ENCODE data around the gene E2F8. TPM values are rescaled to one million over a fixed set of nuclear protein-coding genes. Genes with fewer than 3 reads are reported as not detected.

Gene E2F8
- total RNA-seq, 3 donors from 2014 or later = 0.92 to 1.7 (median 1.4) TPM

GRCh38 chr11:19220903-19221724 lies 19.6 kb downstream of the E2F8 start:
- Mint-ChIP-seq H3K9me3 (no peaks in the 10 kb centered on the region), H3K36me3 (ENCODE audit: insufficient read depth) (no peaks in the 10 kb centered on the region), H3K4me3 (no peak overlapping the region), H3K27me3 (ENCODE audit: low read depth) (peaks cover under 1% of the 10 kb centered on the region), H3K4me1 (ENCODE audit: low read depth) (no peaks in the 10 kb centered on the region)
- ATAC-seq = no peak
- no peak for DNase-seq

GRCh38 chr11:19218786-19219460 lies 21.8 kb downstream of the E2F8 start:
- no peak overlapping the region for H3K4me3 Mint-ChIP-seq
- ATAC-seq (no peak), DNase-seq (no peak)
- H3K9me3 Mint-ChIP-seq = no peaks in the 10 kb centered on the region
- H3K36me3 Mint-ChIP-seq (ENCODE audit: insufficient read depth) = no peaks in the 10 kb centered on the region
- no peaks in the 10 kb centered on the region for H3K4me1 Mint-ChIP-seq (ENCODE audit: low read depth)
- peaks cover 9% of the 10 kb centered on the region for H3K27me3 Mint-ChIP-seq (ENCODE audit: low read depth)

DNA sequence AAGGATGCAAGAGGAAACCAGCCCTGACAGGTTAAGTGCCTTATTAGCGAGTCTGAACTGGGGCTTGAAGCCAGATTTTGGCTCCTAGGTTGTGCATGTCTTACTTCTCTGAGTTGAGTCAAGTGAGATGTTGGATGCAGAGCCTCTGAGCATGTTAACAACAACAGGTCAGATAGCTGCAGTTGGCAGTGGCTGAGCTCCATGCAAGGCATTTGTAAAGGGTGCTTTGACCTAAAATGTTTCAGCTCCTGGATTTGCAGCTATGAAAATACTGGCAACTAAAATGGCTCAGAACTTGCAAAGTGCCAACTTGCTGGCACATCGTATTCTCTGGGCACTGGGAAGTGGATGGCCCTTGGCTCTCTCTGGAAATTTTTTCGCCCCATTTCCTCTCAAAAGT lies 22.5 kb downstream of the E2F8 start:
- Mint-ChIP-seq H3K9me3 (no peaks in the 10 kb centered on the region), H3K4me1 (ENCODE audit: low read depth) (no peaks in the 10 kb centered on the region), H3K36me3 (ENCODE audit: insufficient read depth) (no peaks in the 10 kb centered on the region), H3K4me3 (no peak overlapping the region), H3K27me3 (ENCODE audit: low read depth) (peaks cover 9% of the 10 kb centered on the region)
- DNase-seq (no peak), ATAC-seq (no peak)

- no peaks in the 10 kb centered on the region for H3K9me3 Mint-ChIP-seq
These were observed 23.9 kb downstream of the E2F8 start for GRCh38 chr11:19216709-19217374.

GRCh38 chr11:19216021-19216420 lies 24.7 kb downstream of the E2F8 start:
- H3K4me3 Mint-ChIP-seq = no peak overlapping the region
- H3K9me3 Mint-ChIP-seq = no peaks in the 10 kb centered on the region
- no peaks in the 10 kb centered on the region for H3K36me3 Mint-ChIP-seq (ENCODE audit: insufficient read depth)
- no peaks in the 10 kb centered on the region for H3K4me1 Mint-ChIP-seq (ENCODE audit: low read depth)
- no peak for ATAC-seq
- no peak for DNase-seq
- H3K27me3 Mint-ChIP-seq (ENCODE audit: low read depth) = peaks cover 9% of the 10 kb centered on the region

More at GRCh38 chr11:19216709-19217374, 23.9 kb downstream of the E2F8 start:
- Mint-ChIP-seq H3K27me3 (ENCODE audit: low read depth) (peaks cover 9% of the 10 kb centered on the region), H3K4me3 (no peak overlapping the region), H3K4me1 (ENCODE audit: low read depth) (no peaks in the 10 kb centered on the region), H3K36me3 (ENCODE audit: insufficient read depth) (no peaks in the 10 kb centered on the region)
- ATAC-seq (no peak), DNase-seq (no peak)

GRCh38 chr11:19209617-19210370 lies 31.0 kb downstream of the E2F8 start:
- ATAC-seq = no peak
- Mint-ChIP-seq H3K27me3 (ENCODE audit: low read depth) (peaks cover 11% of the 10 kb centered on the region), H3K9me3 (no peaks in the 10 kb centered on the region), H3K36me3 (ENCODE audit: insufficient read depth) (no peaks in the 10 kb centered on the region), H3K4me1 (ENCODE audit: low read depth) (no peaks in the 10 kb centered on the region), H3K4me3 (no peak overlapping the region)
- no peak for DNase-seq

DNA sequence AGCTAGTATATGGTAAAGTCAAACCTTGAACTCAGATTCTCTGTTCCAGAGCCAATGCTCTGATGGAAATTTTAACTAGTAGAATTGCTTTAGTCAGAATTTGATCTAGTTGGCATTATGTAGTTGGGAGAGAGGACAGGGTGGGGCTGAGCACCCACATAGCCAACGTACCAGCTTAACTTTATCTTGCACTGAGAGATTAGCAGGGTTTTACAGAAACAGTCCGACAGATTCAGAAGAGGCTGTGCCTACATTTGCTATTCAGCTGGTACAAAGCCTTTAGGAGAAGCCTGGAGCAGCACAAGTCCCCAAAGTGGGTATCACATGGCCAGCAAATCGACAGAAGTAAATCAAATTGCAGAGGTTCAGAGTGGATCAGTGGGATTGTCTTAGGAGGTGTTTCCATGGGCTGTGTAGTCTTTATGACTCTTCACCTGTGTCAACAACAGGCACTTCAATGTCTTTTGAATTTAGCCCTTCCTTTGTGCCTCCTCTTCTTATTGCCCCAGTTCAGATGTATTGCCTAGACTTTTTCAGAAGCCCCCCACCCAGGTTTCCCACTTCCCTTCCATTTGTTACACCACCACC lies 31.7 kb downstream of the E2F8 start:
- H3K9me3 Mint-ChIP-seq = no peaks in the 10 kb centered on the region
- no peaks in the 10 kb centered on the region for H3K4me1 Mint-ChIP-seq (ENCODE audit: low read depth)
- no peak for DNase-seq
- peaks cover 7% of the 10 kb centered on the region for H3K27me3 Mint-ChIP-seq (ENCODE audit: low read depth)
- H3K4me3 Mint-ChIP-seq = no peak overlapping the region
- no peaks in the 10 kb centered on the region for H3K36me3 Mint-ChIP-seq (ENCODE audit: insufficient read depth)
- no peak for ATAC-seq

DNA sequence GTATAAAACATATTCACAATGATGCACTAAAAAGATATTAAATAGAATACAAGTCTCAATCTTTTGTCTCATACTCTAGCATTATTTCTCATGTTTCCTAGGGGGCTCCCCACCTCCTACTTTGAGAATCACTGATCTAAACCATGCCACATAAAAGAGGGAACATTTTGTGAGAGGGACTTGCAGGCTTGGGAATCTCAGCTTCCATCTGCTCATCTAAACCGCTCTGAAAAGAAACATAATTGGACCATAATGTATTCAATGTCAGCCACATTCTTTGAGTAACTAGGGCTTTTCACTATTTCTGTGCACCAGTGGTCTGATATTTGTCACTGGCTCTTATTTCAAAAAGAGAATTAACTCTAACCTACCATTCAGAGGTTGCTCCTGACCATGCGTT lies 32.6 kb downstream of the E2F8 start:
- Mint-ChIP-seq H3K36me3 (ENCODE audit: insufficient read depth) (no peaks in the 10 kb centered on the region), H3K9me3 (no peaks in the 10 kb centered on the region), H3K4me3 (no peak overlapping the region), H3K4me1 (ENCODE audit: low read depth) (no peaks in the 10 kb centered on the region), H3K27me3 (ENCODE audit: low read depth) (peaks cover 7% of the 10 kb centered on the region)
- ATAC-seq = no peak
- DNase-seq = no peak

GRCh38 chr11:19204836-19205235 lies 35.9 kb downstream of the E2F8 start:
- Mint-ChIP-seq H3K9me3 (no peaks in the 10 kb centered on the region), H3K4me3 (no peak overlapping the region), H3K4me1 (ENCODE audit: low read depth) (no peaks in the 10 kb centered on the region), H3K27me3 (ENCODE audit: low read depth) (peaks cover 11% of the 10 kb centered on the region), H3K36me3 (ENCODE audit: insufficient read depth) (no peaks in the 10 kb centered on the region)
- DNase-seq = no peak
- no peak for ATAC-seq

DNA sequence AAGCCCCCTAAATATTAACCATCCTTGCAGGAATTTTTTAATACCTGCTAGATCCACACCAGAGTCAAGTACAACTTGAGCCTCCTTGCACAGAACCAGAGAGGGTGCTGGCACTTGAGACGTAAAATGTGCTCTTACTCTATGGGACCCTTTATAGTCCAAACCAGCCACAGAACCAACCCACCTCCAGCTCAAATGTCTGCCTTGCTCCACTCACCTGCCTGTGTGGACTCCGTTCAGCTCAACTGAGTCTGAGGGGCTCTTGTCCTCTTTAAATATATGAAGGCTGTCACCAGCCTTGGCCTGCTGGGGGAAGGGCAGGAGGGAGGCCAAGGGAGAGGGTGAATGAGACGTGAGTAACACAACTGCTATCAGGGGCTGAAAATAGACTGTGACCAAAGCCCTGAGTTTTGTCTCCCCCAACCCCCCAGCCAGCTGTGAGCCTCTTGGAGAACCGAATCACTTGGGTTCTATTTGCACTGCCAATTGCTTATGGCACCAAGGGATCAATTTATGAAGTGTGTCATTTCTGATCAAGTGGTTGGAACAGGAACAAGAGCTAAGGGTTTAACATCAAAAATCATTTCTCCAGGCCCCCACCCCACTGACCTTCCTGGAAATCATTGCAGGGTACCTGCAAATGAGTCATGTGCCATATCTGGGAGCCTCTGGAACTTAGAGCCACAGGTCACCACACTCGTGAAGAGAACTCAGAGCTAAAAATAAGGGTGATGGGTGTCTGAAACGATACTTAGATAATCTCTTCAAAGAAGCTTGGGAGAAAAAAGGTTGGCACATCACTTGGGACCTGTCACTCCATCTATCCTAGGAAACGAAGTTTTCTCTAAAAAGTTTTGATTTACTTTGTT lies 38.8 kb downstream of the E2F8 start, which contains the start of gene CSRP3:
Gene CSRP3 (minus strand): TSS at position 247 of the 869 bp plus-strand sequence. CDS start 9,535 bp downstream, outside the sequence.
- no peak for DNase-seq
- Mint-ChIP-seq H3K36me3 (ENCODE audit: insufficient read depth) (no peaks in the 10 kb centered on the region), H3K4me1 (ENCODE audit: low read depth) (no peaks in the 10 kb centered on the region), H3K27me3 (ENCODE audit: low read depth) (peaks cover 4% of the 10 kb centered on the region), H3K4me3 (no peak within 1 kb of the TSS), H3K9me3 (no peaks in the 10 kb centered on the region)
- no peak for ATAC-seq

DNA sequence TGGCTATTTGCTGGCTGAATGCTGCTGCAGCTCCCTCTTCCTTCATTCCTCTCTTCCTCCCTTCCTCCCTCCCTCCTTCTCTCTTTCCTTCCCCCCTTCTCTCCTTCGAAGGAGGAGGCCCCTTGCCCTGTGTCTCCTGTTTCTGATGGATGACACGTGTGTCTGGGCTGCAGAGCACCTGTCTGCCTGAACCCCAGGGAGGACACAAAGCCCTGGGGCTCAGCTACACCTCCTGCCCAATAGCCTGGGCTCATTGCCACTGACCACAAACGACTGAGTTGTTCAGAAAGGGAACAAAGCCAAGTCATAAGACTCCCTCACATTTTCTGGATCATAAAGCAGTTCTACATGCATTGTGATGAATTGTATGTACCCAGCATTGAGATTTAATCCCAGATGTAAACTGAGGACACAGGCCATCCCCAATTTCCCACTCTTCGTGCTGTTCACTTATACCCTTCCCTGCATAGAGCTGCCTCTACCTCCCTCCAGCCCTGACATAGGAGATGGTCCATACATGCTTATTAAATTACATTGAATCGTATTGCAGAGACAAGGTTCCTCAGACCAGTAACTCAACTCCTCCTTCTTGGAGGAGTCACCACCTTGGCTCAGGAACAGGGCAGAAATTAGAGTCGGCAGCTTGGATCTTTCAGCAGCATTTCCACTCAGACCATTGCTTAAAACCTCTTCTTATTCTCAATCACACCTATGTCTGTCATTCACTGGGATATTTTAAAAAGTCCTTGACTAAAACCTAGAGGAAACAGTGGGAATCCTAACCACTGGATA lies 40.1 kb downstream of the E2F8 start:
- no peaks in the 10 kb centered on the region for H3K4me1 Mint-ChIP-seq (ENCODE audit: low read depth)
- DNase-seq (no peak), ATAC-seq (no peak)
- no peaks in the 10 kb centered on the region for H3K36me3 Mint-ChIP-seq (ENCODE audit: insufficient read depth)
- H3K27me3 Mint-ChIP-seq (ENCODE audit: low read depth) = peaks cover 4% of the 10 kb centered on the region
- H3K9me3 Mint-ChIP-seq = no peaks in the 10 kb centered on the region
- no peak overlapping the region for H3K4me3 Mint-ChIP-seq

GRCh38 chr11:19199771-19200170 lies 41.0 kb downstream of the E2F8 start:
- Mint-ChIP-seq H3K9me3 (no peaks in the 10 kb centered on the region), H3K27me3 (ENCODE audit: low read depth) (peaks cover 4% of the 10 kb centered on the region), H3K36me3 (ENCODE audit: insufficient read depth) (no peaks in the 10 kb centered on the region), H3K4me3 (no peak overlapping the region), H3K4me1 (ENCODE audit: low read depth) (no peaks in the 10 kb centered on the region)
- ATAC-seq (no peak), DNase-seq (no peak)
